Astrocyte (in vitro differentiated cells and primary cell): ENCODE measurements around the gene SENP8. TPM values are rescaled to one million over a fixed set of nuclear protein-coding genes. Genes with fewer than 3 reads are reported as not detected.

ENCODE experiments used
- DNase-seq: peaks from one replicate; pipeline ENCODE4 v3.0.0-alpha.2; 2010; ENCODE audit warnings: low read depth
- FAIRE-seq: peaks from 2 replicates; lab custom pipeline; 2011; peaks lifted over from hg19 to GRCh38; lab: Jason Lieb, UNC
- H2AFZ ChIP-seq: 2 replicates; pipeline ENCODE4 v1.6.0; 2012; ENCODE audit warnings: low read depth, low read length, inconsistent platforms
- H3K27ac ChIP-seq: 2 replicates; pipeline ENCODE4 v1.5.1; 2011; ENCODE audit warnings: low read depth, low read length, inconsistent platforms
- H3K27me3 ChIP-seq: 2 replicates; pipeline ENCODE4 v1.6.0; 2011; ENCODE audit warnings: low read length, inconsistent platforms; ENCODE audit not compliant: insufficient read depth
- H3K36me3 ChIP-seq: 2 replicates; pipeline ENCODE4 v1.5.1; 2011; ENCODE audit warnings: low read length, inconsistent platforms; ENCODE audit not compliant: insufficient read depth
- H3K4me1 ChIP-seq: 2 replicates; pipeline ENCODE4 v1.5.1; 2011; ENCODE audit warnings: low read length, inconsistent platforms; ENCODE audit not compliant: insufficient read depth
- H3K4me2 ChIP-seq: 2 replicates; pipeline ENCODE4 v1.6.0; 2012; ENCODE audit warnings: low read length, inconsistent platforms
- H3K4me3 ChIP-seq: 2 replicates; pipeline ENCODE4 v1.5.1; 2011; ENCODE audit warnings: low read depth, mild to moderate bottlenecking, low read length, inconsistent platforms; ENCODE audit not compliant: insufficient read depth
- H3K79me2 ChIP-seq: 2 replicates; pipeline ENCODE4 v1.6.0; 2012; ENCODE audit warnings: mild to moderate bottlenecking, low read length, inconsistent platforms; ENCODE audit not compliant: insufficient read depth
- H3K9ac ChIP-seq: 2 replicates; pipeline ENCODE4 v1.6.0; 2012; ENCODE audit warnings: mild to moderate bottlenecking, low read length, inconsistent platforms
- H3K9me3 ChIP-seq: 2 replicates; pipeline ENCODE4 v1.5.1; 2012; ENCODE audit warnings: low read depth, mild to moderate bottlenecking, low read length, inconsistent platforms; ENCODE audit not compliant: insufficient read depth
- H4K20me1 ChIP-seq: 2 replicates; pipeline ENCODE4 v1.6.0; 2012; ENCODE audit warnings: low read length, inconsistent platforms; ENCODE audit not compliant: insufficient read depth
- H3K27ac Mint-ChIP-seq: one replicate; pipeline ENCODE4 v1.8.0; 2021; ENCODE audit warnings: mild to moderate bottlenecking, mixed read lengths; ENCODE audit not compliant: unreplicated experiment
- H3K27me3 Mint-ChIP-seq: one replicate; pipeline ENCODE4 v1.8.0; 2021; ENCODE audit warnings: low read depth, mixed read lengths; ENCODE audit not compliant: unreplicated experiment
- H3K36me3 Mint-ChIP-seq: one replicate; pipeline ENCODE4 v1.8.0; 2021; ENCODE audit warnings: low read depth, mixed read lengths; ENCODE audit not compliant: unreplicated experiment
- H3K4me1 Mint-ChIP-seq: one replicate; pipeline ENCODE4 v1.8.0; 2021; ENCODE audit warnings: low read depth, mixed read lengths; ENCODE audit not compliant: unreplicated experiment
- H3K4me3 Mint-ChIP-seq: one replicate; pipeline ENCODE4 v1.8.0; 2021; ENCODE audit warnings: mild to moderate bottlenecking, moderate library complexity, mixed read lengths; ENCODE audit not compliant: unreplicated experiment
- H3K9me3 Mint-ChIP-seq: one replicate; pipeline ENCODE4 v1.8.0; 2021; ENCODE audit warnings: mild to moderate bottlenecking, mixed read lengths; ENCODE audit not compliant: unreplicated experiment
- CTCF ChIP-seq: IDR thresholded peaks from 2 replicates; pipeline ENCODE4 v1.5.1; 2011; ENCODE audit warnings: low read depth, mild to moderate bottlenecking, inconsistent platforms, low read length, moderate library complexity; ENCODE audit not compliant: insufficient read depth
- EZH2 ChIP-seq: IDR thresholded peaks from 2 replicates; pipeline ENCODE4 v1.6.1; 2012; ENCODE audit warnings: mild to moderate bottlenecking, low read length, inconsistent platforms; ENCODE audit not compliant: insufficient read depth
- total RNA-seq: library from RNA; stranded (reverse); gene quantifications from 2 replicates; pipeline ENCODE4 v1.2.1, GENCODE V29; 2021

Gene SENP8
- total RNA-seq, 1 donor from 2014 or later: 2.9 TPM

DNA sequence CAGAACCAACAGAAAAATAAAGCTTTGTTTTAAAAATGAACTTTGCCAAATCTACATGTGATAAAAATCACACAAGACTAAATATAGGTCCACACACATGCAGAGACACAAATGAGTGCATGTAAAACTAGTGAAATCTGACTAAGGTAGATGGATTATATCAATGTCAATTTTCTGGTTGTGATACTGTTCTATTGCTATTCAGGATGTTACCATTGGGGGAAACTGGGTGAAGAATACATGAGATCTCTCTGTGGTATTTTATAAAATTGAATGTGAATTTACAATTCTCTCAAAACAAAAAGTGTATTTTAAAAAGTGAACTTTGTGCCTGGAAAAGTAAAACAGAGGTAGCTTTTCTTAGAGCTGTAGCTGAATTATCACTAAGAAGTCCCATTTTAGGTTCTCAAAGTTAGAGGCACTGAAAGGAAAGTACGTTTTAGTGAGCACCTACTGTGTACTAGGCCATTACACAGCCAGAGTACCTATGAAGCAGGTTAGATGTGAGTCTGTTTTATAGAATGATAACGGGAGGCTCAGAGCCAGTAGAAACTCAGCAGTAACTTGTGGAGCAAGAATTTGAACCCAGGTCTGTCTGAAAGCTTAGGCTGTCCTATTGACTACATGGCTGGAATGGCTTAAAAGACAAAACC is 71.2 kb downstream of the SENP8 start:
- Histone ChIP-seq H3K4me2 (no peak overlapping the region), H3K27me3 (peaks cover 12% of the 10 kb centered on the region), H3K79me2 (no peaks in the 10 kb centered on the region), H4K20me1 (no peaks in the 10 kb centered on the region), H3K36me3 (no peaks in the 10 kb centered on the region), H3K4me3 (no peak overlapping the region), H3K4me1 (peaks cover 3% of the 10 kb centered on the region), H3K9ac (no peak overlapping the region), H3K9me3 (no peaks in the 10 kb centered on the region), H3K27ac (no peak overlapping the region), H2AFZ (no peak overlapping the region)
- TF ChIP-seq CTCF (no peak), EZH2 (no peak)
- H3K4me1 Mint-ChIP-seq: no peaks in the 10 kb centered on the region
- DNase-seq (no peak), FAIRE-seq (no peak)
- no peaks in the 10 kb centered on the region for H3K36me3 Mint-ChIP-seq
- no peaks in the 10 kb centered on the region for H3K9me3 Mint-ChIP-seq
- no peak overlapping the region for H3K4me3 Mint-ChIP-seq
- H3K27me3 Mint-ChIP-seq: no peaks in the 10 kb centered on the region
- H3K27ac Mint-ChIP-seq: no peak overlapping the region

DNA sequence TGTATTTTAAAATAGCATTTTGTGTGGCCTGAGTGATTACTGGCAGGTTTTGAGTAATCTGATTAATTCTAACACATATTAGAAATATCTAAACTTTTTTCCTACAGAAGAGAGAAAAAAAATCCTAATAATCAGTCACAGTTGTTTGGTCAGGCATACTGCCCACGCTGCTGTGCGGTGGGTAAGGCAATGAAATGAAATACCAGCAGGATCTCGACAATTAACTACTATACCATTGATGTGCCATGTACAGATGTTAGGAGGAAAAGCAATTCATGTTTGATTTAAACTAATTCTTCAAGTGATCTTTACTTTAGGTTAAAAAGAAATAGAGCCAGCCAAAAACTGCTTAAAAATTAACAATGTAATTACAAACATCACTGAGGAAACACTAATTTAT is 74.2 kb downstream of the SENP8 start:
- H3K4me1 ChIP-seq: no peaks in the 10 kb centered on the region
- H3K9ac ChIP-seq: no peak overlapping the region
- H3K27ac ChIP-seq: no peak overlapping the region
- H4K20me1 ChIP-seq: peaks cover 9% of the 10 kb centered on the region
- no peak overlapping the region for H3K4me3 ChIP-seq
- Mint-ChIP-seq H3K27ac (no peak overlapping the region), H3K27me3 (no peaks in the 10 kb centered on the region), H3K36me3 (no peaks in the 10 kb centered on the region), H3K4me3 (no peak overlapping the region), H3K4me1 (no peaks in the 10 kb centered on the region), H3K9me3 (no peaks in the 10 kb centered on the region)
- H3K36me3 ChIP-seq: no peaks in the 10 kb centered on the region
- H2AFZ ChIP-seq: no peak overlapping the region
- DNase-seq (no peak), FAIRE-seq (no peak)
- no peaks in the 10 kb centered on the region for H3K79me2 ChIP-seq
- no peak for TF ChIP-seq CTCF
- no peak for TF ChIP-seq EZH2
- no peaks in the 10 kb centered on the region for H3K9me3 ChIP-seq
- H3K27me3 ChIP-seq: peaks cover 8% of the 10 kb centered on the region
- H3K4me2 ChIP-seq: no peak overlapping the region

Other genes starting within 250 kb of the SENP8 start
- 25.1 and 26.4 TPM in 2 replicates for gene MYO9A, start 253 bp upstream of the SENP8 start, total RNA-seq
- gene GRAMD2A, start 79.4 kb downstream of the SENP8 start, total RNA-seq: 0.68 and 0.77 TPM in 2 replicates
- gene PKM, start 112.8 kb downstream of the SENP8 start, total RNA-seq: 2,189 and 2,288 TPM in 2 replicates
- gene PARP6, start 154.2 kb downstream of the SENP8 start, total RNA-seq: 49.9 and 62.7 TPM in 2 replicates
- 0.41 TPM in 1 of 2 replicates, not detected in the other for gene CELF6, start 201.8 kb downstream of the SENP8 start, total RNA-seq